Measurements from ENCODE around the gene TRAF1.

TRAF1 gene

GRCh38 chr9:120867676-120868338 is 58.8 kb downstream of the TRAF1 start:
- Histone ChIP-seq H3K14ac (ENCODE audit: low read length) (no peak overlapping the region), H2BK120ac (ENCODE audit: insufficient read depth, low read length, poor library complexity) (no peak overlapping the region), H4K8ac (ENCODE audit: low read depth, low read length) (no peak overlapping the region), H3K18ac (ENCODE audit: low read length) (no peak overlapping the region), H3K27me3 (ENCODE audit: insufficient read depth, low read length) (no peaks in the 10 kb centered on the region), H2BK5ac (ENCODE audit: low read depth, low read length, poor library complexity) (no peak overlapping the region), H2BK12ac (ENCODE audit: low read length) (no peak overlapping the region), H3K36me3 (ENCODE audit: control insufficient read depth in 1 of 2, insufficient read depth in 2 of 2, low read length in 2 of 2) (peaks cover 3 to 4% of the 10 kb centered on the region in 2 experiments), H3K4me2 (ENCODE audit: low read length) (peak overlapping the region; percentile 55), H3K4me3 (ENCODE audit: low read depth, low read length) (no peak overlapping the region), H3K9me3 (ENCODE audit: insufficient read depth, low read depth, low read length) (peaks cover 8% of the 10 kb centered on the region), H3K79me2 (ENCODE audit: control insufficient read depth, insufficient read depth, low read length, poor library complexity) (peaks cover 2% of the 10 kb centered on the region), H4K91ac (ENCODE audit: low read depth, low read length) (no peak overlapping the region), H2AFZ (ENCODE audit: insufficient read depth, low read length, poor library complexity) (no peak overlapping the region), H3K79me1 (ENCODE audit: low read length) (peaks cover 2% of the 10 kb centered on the region), H4K12ac (ENCODE audit: low read depth, low read length) (no peak overlapping the region), H3K4me1 (ENCODE audit: control insufficient read depth in 1 of 2, insufficient read depth in 2 of 2, low read length in 2 of 2) (peaks cover 2 to 4% of the 10 kb centered on the region in 2 experiments), H3K4ac (ENCODE audit: low read depth, low read length) (no peak overlapping the region), H3K27ac (ENCODE audit: low read depth, low read length) (no peak overlapping the region), H3K23ac (ENCODE audit: low read length) (no peak overlapping the region), H3K9ac (ENCODE audit: low read length) (no peak overlapping the region), H2AK5ac (ENCODE audit: low read length) (no peak overlapping the region)
- WGBS (ENCODE audit: extremely low coverage, insufficient coverage, insufficient read length): no CpG with 5 or more reads among the region's 15 CpGs
- DNase-seq: no peak

DNA sequence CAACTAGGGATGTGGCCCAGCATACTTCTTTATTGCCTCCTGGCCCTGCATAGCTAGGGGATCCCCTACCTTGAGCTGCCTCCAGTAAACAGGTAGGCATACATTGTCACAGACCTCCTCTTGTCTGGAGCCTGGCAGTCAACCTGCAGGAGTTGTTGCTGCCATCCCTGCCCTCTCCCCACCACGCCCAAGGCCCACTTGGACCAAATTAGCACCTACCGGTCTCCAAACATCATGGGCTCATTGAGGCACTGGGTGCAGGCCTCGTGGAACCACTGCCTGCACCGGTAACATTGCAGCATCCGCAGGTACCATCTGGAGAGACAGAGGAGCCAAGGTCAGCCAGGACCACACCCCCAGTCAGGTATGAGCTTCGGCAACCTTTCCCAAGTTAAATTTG is 59.9 kb downstream of the TRAF1 start:
- no peak overlapping the region for H2BK120ac ChIP-seq (ENCODE audit: insufficient read depth, low read length, poor library complexity)
- H2BK5ac ChIP-seq (ENCODE audit: low read depth, low read length, poor library complexity): no peak overlapping the region
- H3K27ac ChIP-seq (ENCODE audit: low read depth, low read length): no peak overlapping the region
- no CpG with 5 or more reads among the region's 6 CpGs for WGBS (ENCODE audit: extremely low coverage, insufficient coverage, insufficient read length)
- H3K27me3 ChIP-seq (ENCODE audit: insufficient read depth, low read length): no peaks in the 10 kb centered on the region
- no peak overlapping the region for H2AK5ac ChIP-seq (ENCODE audit: low read length)
- no peak overlapping the region for H3K4me2 ChIP-seq (ENCODE audit: low read length)
- H3K18ac ChIP-seq (ENCODE audit: low read length): no peak overlapping the region
- no peak overlapping the region for H3K9ac ChIP-seq (ENCODE audit: low read length)
- no peak overlapping the region for H4K12ac ChIP-seq (ENCODE audit: low read depth, low read length)
- peaks cover 8% of the 10 kb centered on the region for H3K9me3 ChIP-seq (ENCODE audit: insufficient read depth, low read depth, low read length)
- H3K4ac ChIP-seq (ENCODE audit: low read depth, low read length): no peak overlapping the region
- peaks cover 2 to 4% of the 10 kb centered on the region in 2 experiments for H3K4me1 ChIP-seq (ENCODE audit: control insufficient read depth in 1 of 2, insufficient read depth in 2 of 2, low read length in 2 of 2)
- H3K14ac ChIP-seq (ENCODE audit: low read length): no peak overlapping the region
- H3K36me3 ChIP-seq (ENCODE audit: control insufficient read depth in 1 of 2, insufficient read depth in 2 of 2, low read length in 2 of 2): peaks cover 7 to 8% of the 10 kb centered on the region in 2 experiments
- H4K8ac ChIP-seq (ENCODE audit: low read depth, low read length): no peak overlapping the region
- no peak overlapping the region for H3K23ac ChIP-seq (ENCODE audit: low read length)
- no peak overlapping the region for H2AFZ ChIP-seq (ENCODE audit: insufficient read depth, low read length, poor library complexity)
- no peak overlapping the region for H4K91ac ChIP-seq (ENCODE audit: low read depth, low read length)
- H3K4me3 ChIP-seq (ENCODE audit: low read depth, low read length): no peak overlapping the region
- no peak overlapping the region for H2BK12ac ChIP-seq (ENCODE audit: low read length)
- peaks cover 2% of the 10 kb centered on the region for H3K79me1 ChIP-seq (ENCODE audit: low read length)
- no peak for DNase-seq
- H3K79me2 ChIP-seq (ENCODE audit: control insufficient read depth, insufficient read depth, low read length, poor library complexity): peaks cover 2% of the 10 kb centered on the region

DNA sequence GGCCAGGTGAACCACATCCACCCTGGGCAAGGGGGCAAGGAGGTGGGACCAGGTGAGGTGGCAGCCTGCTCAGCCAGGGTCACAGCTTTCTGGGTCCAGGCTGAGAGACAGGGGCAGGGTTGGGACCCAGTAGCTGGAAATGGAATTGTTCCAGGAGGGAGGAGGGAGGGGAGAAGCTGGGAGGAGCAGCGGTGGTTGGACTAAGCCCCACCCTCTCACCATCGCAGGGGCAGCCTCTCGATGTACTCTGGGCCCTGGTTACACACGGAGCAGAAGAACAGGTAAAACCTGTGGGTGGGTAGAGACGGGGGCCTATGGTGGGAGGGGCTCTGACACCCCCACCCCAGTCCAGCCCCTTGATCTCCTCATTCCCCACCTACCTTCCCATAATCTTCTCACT is 60.8 kb downstream of the TRAF1 start:
- Histone ChIP-seq H3K23ac (ENCODE audit: low read length) (no peak overlapping the region), H3K27ac (ENCODE audit: low read depth, low read length) (no peak overlapping the region), H3K9ac (ENCODE audit: low read length) (no peak overlapping the region), H3K4me1 (ENCODE audit: control insufficient read depth in 1 of 2, insufficient read depth in 2 of 2, low read length in 2 of 2) (peaks cover 2 to 4% of the 10 kb centered on the region in 2 experiments), H3K4me3 (ENCODE audit: low read depth, low read length) (no peak overlapping the region), H3K18ac (ENCODE audit: low read length) (no peak overlapping the region), H3K14ac (ENCODE audit: low read length) (no peak overlapping the region), H3K36me3 (ENCODE audit: control insufficient read depth in 1 of 2, insufficient read depth in 2 of 2, low read length in 2 of 2) (peaks cover 7 to 12% of the 10 kb centered on the region in 2 experiments), H3K27me3 (ENCODE audit: insufficient read depth, low read length) (no peaks in the 10 kb centered on the region), H2AFZ (ENCODE audit: insufficient read depth, low read length, poor library complexity) (no peak overlapping the region), H3K4me2 (ENCODE audit: low read length) (no peak overlapping the region), H4K8ac (ENCODE audit: low read depth, low read length) (no peak overlapping the region), H2BK12ac (ENCODE audit: low read length) (no peak overlapping the region), H3K79me2 (ENCODE audit: control insufficient read depth, insufficient read depth, low read length, poor library complexity) (peaks cover 2% of the 10 kb centered on the region), H4K12ac (ENCODE audit: low read depth, low read length) (no peak overlapping the region), H3K9me3 (ENCODE audit: insufficient read depth, low read depth, low read length) (peaks cover 8% of the 10 kb centered on the region), H3K4ac (ENCODE audit: low read depth, low read length) (no peak overlapping the region), H2BK5ac (ENCODE audit: low read depth, low read length, poor library complexity) (no peak overlapping the region), H3K79me1 (ENCODE audit: low read length) (peaks cover 2% of the 10 kb centered on the region), H4K91ac (ENCODE audit: low read depth, low read length) (no peak overlapping the region), H2BK120ac (ENCODE audit: insufficient read depth, low read length, poor library complexity) (no peak overlapping the region), H2AK5ac (ENCODE audit: low read length) (no peak overlapping the region)
- no peak for DNase-seq
- WGBS (ENCODE audit: extremely low coverage, insufficient coverage, insufficient read length): no CpG with 5 or more reads among the region's 5 CpGs

GRCh38 chr9:120865176-120865575 is 61.4 kb downstream of the TRAF1 start:
- peaks cover 2 to 4% of the 10 kb centered on the region in 2 experiments for H3K4me1 ChIP-seq (ENCODE audit: control insufficient read depth in 1 of 2, insufficient read depth in 2 of 2, low read length in 2 of 2)
- H3K4me2 ChIP-seq (ENCODE audit: low read length): no peak overlapping the region
- H3K36me3 ChIP-seq (ENCODE audit: control insufficient read depth in 1 of 2, insufficient read depth in 2 of 2, low read length in 2 of 2): peaks cover 10 to 15% of the 10 kb centered on the region in 2 experiments
- H3K79me1 ChIP-seq (ENCODE audit: low read length): peaks cover 2% of the 10 kb centered on the region
- no peak overlapping the region for H2BK12ac ChIP-seq (ENCODE audit: low read length)
- no peak overlapping the region for H3K18ac ChIP-seq (ENCODE audit: low read length)
- H2BK5ac ChIP-seq (ENCODE audit: low read depth, low read length, poor library complexity): no peak overlapping the region
- H3K79me2 ChIP-seq (ENCODE audit: control insufficient read depth, insufficient read depth, low read length, poor library complexity): peaks cover 2% of the 10 kb centered on the region
- no peak overlapping the region for H4K8ac ChIP-seq (ENCODE audit: low read depth, low read length)
- no peak overlapping the region for H2AK5ac ChIP-seq (ENCODE audit: low read length)
- no peak overlapping the region for H3K9ac ChIP-seq (ENCODE audit: low read length)
- WGBS (ENCODE audit: extremely low coverage, insufficient coverage, insufficient read length): no CpG with 5 or more reads among the region's 5 CpGs
- H3K4me3 ChIP-seq (ENCODE audit: low read depth, low read length): no peak overlapping the region
- no peak overlapping the region for H3K14ac ChIP-seq (ENCODE audit: low read length)
- H4K12ac ChIP-seq (ENCODE audit: low read depth, low read length): no peak overlapping the region
- no peak overlapping the region for H3K23ac ChIP-seq (ENCODE audit: low read length)
- no peak overlapping the region for H4K91ac ChIP-seq (ENCODE audit: low read depth, low read length)
- DNase-seq: no peak
- H2BK120ac ChIP-seq (ENCODE audit: insufficient read depth, low read length, poor library complexity): no peak overlapping the region
- H3K9me3 ChIP-seq (ENCODE audit: insufficient read depth, low read depth, low read length): peaks cover 8% of the 10 kb centered on the region
- H3K4ac ChIP-seq (ENCODE audit: low read depth, low read length): no peak overlapping the region
- no peaks in the 10 kb centered on the region for H3K27me3 ChIP-seq (ENCODE audit: insufficient read depth, low read length)
- H3K27ac ChIP-seq (ENCODE audit: low read depth, low read length): no peak overlapping the region
- no peak overlapping the region for H2AFZ ChIP-seq (ENCODE audit: insufficient read depth, low read length, poor library complexity)
